DMS153 (cell line): Measurements from ENCODE around the gene USP46.
A peak's percentile ranks its signal among the peaks of the same experiment; 100 is the strongest.

Source experiments
- DNase-seq: peaks from one replicate; lab custom pipeline; 2025; lab: John Stamatoyannopoulos, UW

The USP46 gene

GRCh38 chr4:52574036-52574435 is 85.1 kb downstream of the USP46 start:
- no peak for DNase-seq

DNA sequence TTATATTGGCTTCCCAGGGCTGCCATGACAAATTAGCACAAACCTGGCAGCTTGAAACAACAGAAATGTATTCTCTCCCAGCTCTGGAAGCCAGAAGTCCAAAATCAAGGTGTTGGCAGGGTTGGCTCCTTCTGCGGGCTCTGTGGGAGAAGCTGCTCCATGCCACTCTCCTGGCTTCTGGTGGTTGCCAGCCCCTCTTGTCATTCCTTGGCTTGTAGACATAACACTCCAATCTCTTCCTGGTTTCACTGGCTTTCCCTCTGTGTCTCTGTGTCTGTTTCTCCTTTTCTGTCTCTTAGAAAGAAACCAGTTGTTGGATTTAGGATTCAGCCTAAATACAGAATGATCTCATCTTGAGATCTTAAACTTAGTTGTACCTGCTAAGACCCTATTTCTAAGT is 85.5 kb downstream of the USP46 start:
- DNase-seq, result no peak

DNA sequence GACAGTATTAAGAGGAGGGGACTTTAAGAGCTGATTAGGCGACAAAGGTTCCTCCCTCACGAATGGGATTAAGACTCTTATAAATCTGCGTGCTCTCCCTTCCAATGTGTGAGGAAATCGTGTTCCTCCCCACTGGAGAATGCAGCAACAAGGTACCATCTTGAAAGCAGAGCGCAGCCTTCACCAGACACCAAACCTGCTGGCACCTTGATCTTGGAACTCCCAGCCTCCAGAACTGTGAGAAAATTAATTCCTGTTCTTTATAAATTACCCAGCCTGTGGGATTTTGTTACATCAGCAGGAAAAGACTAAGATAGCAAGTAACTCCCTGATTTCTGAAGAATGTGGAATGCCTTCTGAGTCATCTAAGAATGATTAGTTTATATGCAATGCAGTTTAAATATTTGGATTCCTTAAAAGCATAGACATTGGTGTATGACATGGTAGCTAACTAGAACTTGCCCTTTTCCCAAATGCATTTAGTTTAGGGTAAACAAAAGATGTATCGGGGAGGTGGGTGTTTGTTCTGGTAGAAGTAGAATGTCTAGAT is 86.1 kb downstream of the USP46 start:
- DNase-seq, result no peak

- DNase-seq, result no peak
Observed at GRCh38 chr4:52568351-52568750, 90.8 kb downstream of the USP46 start.

- no peak for DNase-seq
Observed at GRCh38 chr4:52566136-52567031, 92.7 kb downstream of the USP46 start.

GRCh38 chr4:52560844-52561280 is 98.2 kb downstream of the USP46 start:
- DNase-seq, result no peak

GRCh38 chr4:52555356-52555716 is 103.8 kb downstream of the USP46 start:
- DNase-seq, result no peak

- no peak for DNase-seq
Observed at GRCh38 chr4:52554612-52555355, 104.3 kb downstream of the USP46 start.

DNA sequence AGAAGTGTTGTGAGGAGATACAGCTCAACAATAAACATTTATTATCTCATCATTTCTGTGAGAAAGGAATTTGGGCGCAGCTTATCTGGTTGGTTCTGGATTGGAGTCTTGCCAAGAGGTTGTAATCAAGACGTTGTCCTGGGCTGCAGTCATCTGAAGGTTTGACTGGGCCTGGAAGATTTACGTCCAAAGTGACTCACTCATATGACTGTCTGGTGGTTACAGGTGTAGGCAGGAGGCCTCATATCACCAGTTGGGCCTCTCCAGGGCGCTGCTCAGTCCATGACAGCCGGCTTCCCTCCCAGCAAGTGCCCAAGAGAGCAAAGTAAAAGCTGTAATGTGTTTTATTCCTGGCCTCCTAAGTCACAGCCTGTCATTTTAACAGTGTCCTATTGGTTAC is 106.3 kb downstream of the USP46 start:
- DNase-seq, result no peak

GRCh38 chr4:52551487-52551886 is 107.6 kb downstream of the USP46 start:
- DNase-seq, result no peak

DNA sequence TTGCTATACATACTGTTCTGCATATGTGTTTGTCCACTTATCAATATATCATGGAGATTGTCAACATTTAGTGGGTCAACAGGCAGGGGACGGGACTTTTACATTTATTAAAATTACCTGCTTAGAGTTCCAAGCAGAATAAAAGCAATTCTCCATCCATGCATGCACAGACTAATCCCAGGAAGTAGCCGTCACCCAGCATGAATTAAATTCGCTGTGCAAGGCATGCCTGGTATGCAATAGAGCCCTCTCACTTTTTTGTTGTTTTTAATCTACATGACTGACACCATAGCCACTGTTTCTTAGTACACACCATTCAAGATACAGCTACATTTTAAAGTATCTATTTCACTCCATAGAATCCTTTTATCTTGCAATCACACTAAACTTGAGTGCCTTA is 108.9 kb downstream of the USP46 start:
- no peak for DNase-seq

DNA sequence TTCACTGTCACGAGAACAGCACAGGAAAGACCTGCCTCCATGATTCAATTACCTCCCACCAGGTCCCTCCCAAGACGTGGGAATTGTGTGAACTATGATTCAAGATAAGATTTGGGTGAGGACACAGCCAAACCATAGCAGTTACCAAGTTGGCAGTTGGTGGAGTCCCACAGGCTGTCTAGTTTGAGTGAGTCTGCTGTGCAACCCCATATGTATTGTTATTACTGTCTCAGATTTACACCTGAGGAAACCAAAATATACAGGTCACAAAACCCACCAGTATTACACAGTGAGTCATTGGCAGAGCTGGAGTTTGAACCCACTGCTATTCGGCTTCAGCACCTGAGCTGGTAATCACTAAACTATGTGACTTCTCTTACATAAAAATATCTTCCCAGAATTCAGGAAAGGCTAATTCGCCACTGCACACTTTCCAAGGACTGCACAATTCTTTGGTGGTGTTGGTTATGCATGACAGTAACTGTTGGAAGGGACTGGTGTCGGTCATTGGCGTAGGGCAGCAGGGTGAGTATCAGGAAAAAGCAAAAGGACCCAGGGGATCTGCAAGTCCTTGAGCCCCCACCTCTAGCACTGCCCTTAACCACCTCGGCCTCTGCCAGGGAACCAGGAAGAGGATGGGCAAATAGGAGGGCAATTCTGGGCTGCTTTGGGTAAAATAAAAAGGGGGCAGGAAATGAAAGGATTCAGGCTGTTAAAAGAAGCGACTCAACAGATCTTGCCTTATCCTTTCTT is 110.1 kb downstream of the USP46 start:
- DNase-seq, result no peak

DNA sequence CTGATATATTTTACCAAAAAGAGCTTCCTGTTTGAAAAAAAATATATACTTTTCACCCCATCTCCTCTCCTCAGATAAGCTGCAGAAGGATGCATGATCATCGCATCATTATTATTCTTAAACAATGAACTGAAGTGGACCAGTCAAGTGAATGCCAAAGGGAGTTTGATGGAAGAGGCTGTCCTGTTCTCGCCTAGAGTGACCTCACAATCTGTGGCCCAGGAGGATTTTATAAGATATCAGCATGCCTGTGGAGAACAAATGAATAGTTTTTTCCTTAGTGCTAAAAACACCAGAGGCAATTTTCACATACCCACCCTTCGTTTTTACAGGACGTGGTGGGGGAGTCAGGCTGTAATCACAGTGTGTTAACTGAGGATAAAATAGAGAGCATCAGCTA is 112.7 kb downstream of the USP46 start:
- DNase-seq, result no peak

GRCh38 chr4:52545099-52546069 is 113.7 kb downstream of the USP46 start:
- DNase-seq, result peak; percentile 11
